Measurements from ENCODE around the gene CREBL2. TPM values are rescaled to one million over a fixed set of nuclear protein-coding genes. Genes with fewer than 3 reads are reported as not detected.
"Not testable (repeated sequence)": the region's sequence is repeated elsewhere in the genome, so short reads cannot be mapped to it uniquely, and the experiment has no call there.

CREBL2 gene
- total RNA-seq, 3 donors from 2014 or later, result 55.7 to 87.4 (median 84.2) TPM

DNA sequence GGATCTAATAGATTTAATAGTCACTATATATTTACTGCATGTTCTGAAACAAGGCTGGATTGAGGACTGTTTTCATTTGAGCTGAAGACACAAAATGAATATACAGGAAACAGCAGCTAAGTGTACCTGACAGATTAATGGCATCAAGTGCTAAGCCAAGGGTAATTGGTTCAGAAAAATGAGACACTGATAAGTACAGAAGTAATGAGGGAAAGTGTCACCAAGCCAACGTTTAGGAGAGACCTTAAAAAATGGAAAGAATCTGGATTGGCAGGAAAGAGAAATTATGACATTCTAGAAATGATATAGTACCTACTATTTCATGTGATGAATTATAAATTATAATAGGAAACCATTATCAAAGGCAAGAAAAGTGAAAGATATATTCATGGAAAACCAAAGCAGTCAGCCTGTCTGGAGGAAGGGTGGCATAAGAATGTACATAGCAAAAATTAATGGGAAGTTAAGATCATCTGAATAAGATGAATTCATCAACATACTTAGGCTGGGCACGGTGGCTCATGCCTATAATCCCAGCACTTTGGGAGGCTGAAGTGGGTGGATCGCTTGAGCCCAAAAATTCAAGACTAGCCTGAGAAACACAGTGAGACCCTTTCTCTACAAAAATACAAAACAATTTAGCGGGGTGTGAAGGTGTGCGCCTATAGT is 28.0 kb upstream of the CREBL2 start:
- H3K4me3 ChIP-seq, result no peak overlapping the region
- no peaks in the 10 kb centered on the region for H3K9me3 ChIP-seq
- H3K27ac ChIP-seq, result peak overlapping the region; percentile 18 to 66
- no peak for TF ChIP-seq POLR2AphosphoS5 (IDR thresholded peaks at IDR 0.05)
- no peak for TF ChIP-seq POLR2A (IDR thresholded peaks at IDR 0.05)
- no peaks in the 10 kb centered on the region for H3K36me3 ChIP-seq
- no peak for DNase-seq (ENCODE audit: low spot score in 2 of 2)
- intact Hi-C loops (cut with DNase I; ENCODE audit: low total_unique reads), result no loop called here
- H3K4me1 ChIP-seq, result peaks cover 0 to 4% of the 10 kb centered on the region in 2 donors
- H3K27me3 ChIP-seq, result no peaks in the 10 kb centered on the region

DNA sequence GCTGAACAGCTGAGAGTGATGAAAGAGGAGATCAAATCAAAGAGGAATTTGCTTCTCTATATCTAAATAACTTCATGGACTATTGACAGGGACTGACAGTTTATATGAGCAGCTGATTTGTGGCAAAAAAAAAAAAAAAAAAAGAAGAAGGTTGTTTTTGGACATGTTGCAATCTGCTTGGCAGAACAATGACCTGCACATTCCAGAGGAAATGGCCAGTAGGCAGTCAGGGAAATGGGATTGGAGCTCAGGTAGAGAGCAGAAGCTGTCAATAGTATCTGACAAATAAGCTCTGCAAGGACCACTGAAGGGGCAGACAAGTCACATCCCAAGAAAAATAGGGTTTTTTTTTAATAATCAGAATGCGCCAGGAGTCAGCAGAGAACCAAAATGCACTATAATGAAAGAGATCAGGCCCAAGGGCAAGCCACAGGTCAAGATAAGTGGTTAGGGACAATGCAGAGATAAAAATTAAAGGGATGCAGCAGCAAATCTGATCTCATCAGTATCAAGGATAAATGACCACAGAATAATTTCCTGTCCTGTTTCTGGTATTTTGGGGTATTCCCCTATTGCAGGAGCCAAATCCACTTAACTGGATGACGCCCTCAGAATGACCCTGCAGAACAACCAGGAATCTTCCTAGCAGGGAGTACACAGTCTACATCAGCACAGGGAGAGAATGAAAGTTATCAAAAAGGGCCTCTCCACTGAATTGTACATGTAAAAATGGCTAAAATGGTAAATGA is 26.4 kb upstream of the CREBL2 start:
- Histone ChIP-seq H3K36me3 (no peaks in the 10 kb centered on the region), H3K4me3 (no peak overlapping the region), H3K27me3 (no peaks in the 10 kb centered on the region), H3K27ac (peak overlapping the region; percentile 76 to 81), H3K4me1 (peaks cover 0 to 4% of the 10 kb centered on the region in 2 donors), H3K9me3 (no peaks in the 10 kb centered on the region)
- TF ChIP-seq POLR2AphosphoS5 (IDR thresholded peaks at IDR 0.05), result peak in 1 of 3 donors; percentile 17
- TF ChIP-seq CTCF (IDR thresholded peaks at IDR 0.05), result no peak
- DNase-seq (ENCODE audit: low spot score in 2 of 2), result no peak
- intact Hi-C loops (cut with DNase I; ENCODE audit: low total_unique reads), result no loop called here

- H3K36me3 ChIP-seq, result no peaks in the 10 kb centered on the region
- DNase-seq (ENCODE audit: low spot score in 2 of 2), result peak in 1 of 2 donors; percentile 36
- no peak overlapping the region for H3K4me3 ChIP-seq
- peaks cover 0 to 4% of the 10 kb centered on the region in 2 donors for H3K4me1 ChIP-seq
- no peaks in the 10 kb centered on the region for H3K27me3 ChIP-seq
- H3K9me3 ChIP-seq, result no peaks in the 10 kb centered on the region
- peak overlapping the region; percentile 76 to 81 for H3K27ac ChIP-seq
- intact Hi-C loops (cut with DNase I; ENCODE audit: low total_unique reads), result no loop called here
- TF ChIP-seq POLR2A (IDR thresholded peaks at IDR 0.05) (no peak), POLR2AphosphoS5 (IDR thresholded peaks at IDR 0.05) (peak in 1 of 3 donors; percentile 16), CTCF (IDR thresholded peaks at IDR 0.05) (no peak)
Measured at GRCh38 chr12:12586879-12587675, 24.6 kb upstream of the CREBL2 start.

- H3K9me3 ChIP-seq, result no peaks in the 10 kb centered on the region
- TF ChIP-seq POLR2AphosphoS5 (IDR thresholded peaks at IDR 0.05), result no peak
- no peaks in the 10 kb centered on the region for H3K36me3 ChIP-seq
- H3K27ac ChIP-seq, result no peak overlapping the region
- H3K4me3 ChIP-seq, result no peak overlapping the region
- DNase-seq (ENCODE audit: low spot score in 2 of 2), result no peak
- intact Hi-C loops (cut with DNase I; ENCODE audit: low total_unique reads), result no loop called here
- peaks cover 0 to 1% of the 10 kb centered on the region in 2 donors for H3K4me1 ChIP-seq
- H3K27me3 ChIP-seq, result no peaks in the 10 kb centered on the region
Measured at GRCh38 chr12:12587878-12588277, 23.8 kb upstream of the CREBL2 start.

- H3K27me3 ChIP-seq; intact Hi-C loops (cut with DNase I; ENCODE audit: low total_unique reads); H3K4me3 ChIP-seq; H3K27ac ChIP-seq; H3K9me3 ChIP-seq; H3K4me1 ChIP-seq; DNase-seq (ENCODE audit: low spot score in 2 of 2); H3K36me3 ChIP-seq: not testable (repeated sequence)
Measured at GRCh38 chr12:12588436-12588835, 23.2 kb upstream of the CREBL2 start.

GRCh38 chr12:12590961-12591360 is 20.7 kb upstream of the CREBL2 start:
- no peaks in the 10 kb centered on the region for H3K9me3 ChIP-seq
- H3K36me3 ChIP-seq, result no peaks in the 10 kb centered on the region
- DNase-seq (ENCODE audit: low spot score in 2 of 2), result no peak
- H3K27me3 ChIP-seq, result no peaks in the 10 kb centered on the region
- TF ChIP-seq POLR2AphosphoS5 (IDR thresholded peaks at IDR 0.05) (no peak), POLR2A (IDR thresholded peaks at IDR 0.05) (no peak), CTCF (IDR thresholded peaks at IDR 0.05) (no peak)
- no peaks in the 10 kb centered on the region for H3K4me1 ChIP-seq
- H3K27ac ChIP-seq, result no peak overlapping the region
- intact Hi-C loops (cut with DNase I; ENCODE audit: low total_unique reads), result loop anchor here (1.0 kb wide), 1 partner anchor 7 kb away; no protein-coding TSS in a partner anchor
- H3K4me3 ChIP-seq, result no peak overlapping the region

All from breast epithelium (tissue), 4 donors.